A549 (cell line): ENCODE results near the gene CEND1.

Experiments used
- CEBPB ChIP-seq, 2 experiments: fragments of >200 bp in 1 of 2; sonication (Bioruptor Twin) in 1 of 2; formaldehyde crosslinking in 1 of 2; IDR thresholded peaks; 2 replicates each; pipeline ENCODE4 v1.6.1; 2012 to 2016
- POLR2A ChIP-seq: IDR thresholded peaks from 2 replicates; pipeline ENCODE4 v1.6.1; 2012; ENCODE audit warnings: mild to moderate bottlenecking, low read length
- RAD21 ChIP-seq, 2 experiments: fragments of >200 bp in 1 of 2; sonication (Bioruptor Twin) in 1 of 2; formaldehyde crosslinking in 1 of 2; IDR thresholded peaks in 1 of 2; conservative IDR thresholded peaks in 1 of 2; 2 replicates in 1 of 2; 3 replicates in 1 of 2; pipeline ENCODE4 v1.6.1; 2012 to 2018; ENCODE audit warnings: inconsistent platforms in 1 of 2
- TF ChIP-seq, protein P1 (sequence below): fragments of >200 bp; sonication (Bioruptor Twin); formaldehyde crosslinking; IDR thresholded peaks from 3 replicates; pipeline ENCODE4 v1.5.1; 2016
- TF ChIP-seq, protein P2 (sequence below): fragments of 150-350 bp; IDR thresholded peaks from 2 replicates; pipeline ENCODE4 v1.6.1; 2014; ENCODE audit warnings: low read depth, mild to moderate bottlenecking, low read length

DNA sequence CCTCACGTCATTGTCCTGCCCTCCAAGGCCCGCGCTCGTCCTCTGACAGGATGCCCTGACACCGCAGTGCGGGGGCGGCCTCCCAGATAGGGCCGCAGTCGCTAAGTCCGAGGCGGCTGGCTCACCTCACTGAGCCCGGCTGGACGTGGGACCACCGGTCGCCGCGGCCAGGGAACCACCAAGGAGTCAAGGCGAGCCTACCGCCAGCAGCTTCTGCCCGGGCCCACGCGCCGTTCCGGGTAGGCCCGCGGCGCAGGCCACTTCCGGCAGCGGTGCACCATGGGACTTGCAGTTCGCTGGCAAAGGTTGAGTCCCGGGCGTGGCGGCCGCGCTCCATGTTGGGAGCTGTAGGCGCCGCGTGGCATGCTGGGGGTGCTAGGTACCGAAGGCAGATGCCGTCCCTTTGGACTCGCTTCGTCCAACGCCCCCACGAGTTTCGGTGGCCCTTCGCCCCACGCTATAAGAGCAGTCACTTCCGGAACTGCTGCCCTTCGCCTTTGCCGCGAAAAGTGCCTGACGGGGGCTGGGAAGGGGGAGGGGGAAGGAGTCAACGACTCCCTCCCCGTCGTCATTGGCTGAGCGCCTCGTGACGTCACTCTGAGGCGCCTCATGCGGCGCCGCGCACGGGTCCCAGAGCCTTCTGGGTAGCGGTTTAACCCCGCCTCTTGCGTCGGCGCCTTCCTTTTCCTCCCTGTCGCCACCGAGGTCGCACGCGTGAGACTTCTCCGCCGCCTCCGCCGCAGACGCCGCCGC is 19.6 kb upstream of the CEND1 start, which contains the start of gene RPLP2:
- TF ChIP-seq, protein P1, sequence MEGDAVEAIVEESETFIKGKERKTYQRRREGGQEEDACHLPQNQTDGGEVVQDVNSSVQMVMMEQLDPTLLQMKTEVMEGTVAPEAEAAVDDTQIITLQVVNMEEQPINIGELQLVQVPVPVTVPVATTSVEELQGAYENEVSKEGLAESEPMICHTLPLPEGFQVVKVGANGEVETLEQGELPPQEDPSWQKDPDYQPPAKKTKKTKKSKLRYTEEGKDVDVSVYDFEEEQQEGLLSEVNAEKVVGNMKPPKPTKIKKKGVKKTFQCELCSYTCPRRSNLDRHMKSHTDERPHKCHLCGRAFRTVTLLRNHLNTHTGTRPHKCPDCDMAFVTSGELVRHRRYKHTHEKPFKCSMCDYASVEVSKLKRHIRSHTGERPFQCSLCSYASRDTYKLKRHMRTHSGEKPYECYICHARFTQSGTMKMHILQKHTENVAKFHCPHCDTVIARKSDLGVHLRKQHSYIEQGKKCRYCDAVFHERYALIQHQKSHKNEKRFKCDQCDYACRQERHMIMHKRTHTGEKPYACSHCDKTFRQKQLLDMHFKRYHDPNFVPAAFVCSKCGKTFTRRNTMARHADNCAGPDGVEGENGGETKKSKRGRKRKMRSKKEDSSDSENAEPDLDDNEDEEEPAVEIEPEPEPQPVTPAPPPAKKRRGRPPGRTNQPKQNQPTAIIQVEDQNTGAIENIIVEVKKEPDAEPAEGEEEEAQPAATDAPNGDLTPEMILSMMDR = no peak
- no peak for TF ChIP-seq CEBPB (IDR thresholded peaks at IDR 0.05)
- TF ChIP-seq, protein P2, sequence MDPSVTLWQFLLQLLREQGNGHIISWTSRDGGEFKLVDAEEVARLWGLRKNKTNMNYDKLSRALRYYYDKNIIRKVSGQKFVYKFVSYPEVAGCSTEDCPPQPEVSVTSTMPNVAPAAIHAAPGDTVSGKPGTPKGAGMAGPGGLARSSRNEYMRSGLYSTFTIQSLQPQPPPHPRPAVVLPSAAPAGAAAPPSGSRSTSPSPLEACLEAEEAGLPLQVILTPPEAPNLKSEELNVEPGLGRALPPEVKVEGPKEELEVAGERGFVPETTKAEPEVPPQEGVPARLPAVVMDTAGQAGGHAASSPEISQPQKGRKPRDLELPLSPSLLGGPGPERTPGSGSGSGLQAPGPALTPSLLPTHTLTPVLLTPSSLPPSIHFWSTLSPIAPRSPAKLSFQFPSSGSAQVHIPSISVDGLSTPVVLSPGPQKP = no peak; the same call in 1 of the 2 replicates
- peak; percentile 89 for TF ChIP-seq POLR2A
- no peak for TF ChIP-seq RAD21 (conservative IDR thresholded peaks at IDR 0.05 in 1 of 2, IDR thresholded peaks at IDR 0.05 in 1 of 2)
